Measurements from ENCODE around the gene BMI1. TPM values are rescaled to one million over a fixed set of nuclear protein-coding genes. Genes with fewer than 3 reads are reported as not detected.
A peak's percentile ranks its signal among the peaks of the same experiment; 100 is the strongest.

BMI1 gene
- total and polyA plus RNA-seq, 3 donors from 2014 or later = 56.3 to 120 (median 111) TPM

DNA sequence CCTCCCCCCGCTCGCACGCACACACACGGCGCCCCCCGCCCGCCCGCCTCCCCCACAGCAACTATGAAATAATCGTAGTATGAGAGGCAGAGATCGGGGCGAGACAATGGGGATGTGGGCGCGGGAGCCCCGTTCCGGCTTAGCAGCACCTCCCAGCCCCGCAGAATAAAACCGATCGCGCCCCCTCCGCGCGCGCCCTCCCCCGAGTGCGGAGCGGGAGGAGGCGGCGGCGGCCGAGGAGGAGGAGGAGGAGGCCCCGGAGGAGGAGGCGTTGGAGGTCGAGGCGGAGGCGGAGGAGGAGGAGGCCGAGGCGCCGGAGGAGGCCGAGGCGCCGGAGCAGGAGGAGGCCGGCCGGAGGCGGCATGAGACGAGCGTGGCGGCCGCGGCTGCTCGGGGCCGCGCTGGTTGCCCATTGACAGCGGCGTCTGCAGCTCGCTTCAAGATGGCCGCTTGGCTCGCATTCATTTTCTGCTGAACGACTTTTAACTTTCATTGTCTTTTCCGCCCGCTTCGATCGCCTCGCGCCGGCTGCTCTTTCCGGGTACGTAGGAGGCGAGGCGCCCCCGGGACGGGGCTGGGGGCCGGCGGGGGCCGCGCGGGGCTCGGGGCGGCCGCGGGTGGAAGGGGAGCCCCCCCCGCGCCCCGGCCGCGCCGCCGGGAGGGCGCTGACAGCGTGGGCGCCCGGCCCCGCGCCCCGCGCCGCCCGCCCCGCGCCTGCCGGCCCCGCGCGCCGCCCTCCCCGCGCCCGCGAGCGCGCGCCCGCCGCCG is 441 bp downstream of the BMI1 start:
- DNase-seq = no peak
- no peak for TF ChIP-seq POLR2A (IDR thresholded peaks at IDR 0.05)
- TF ChIP-seq, protein P1, sequence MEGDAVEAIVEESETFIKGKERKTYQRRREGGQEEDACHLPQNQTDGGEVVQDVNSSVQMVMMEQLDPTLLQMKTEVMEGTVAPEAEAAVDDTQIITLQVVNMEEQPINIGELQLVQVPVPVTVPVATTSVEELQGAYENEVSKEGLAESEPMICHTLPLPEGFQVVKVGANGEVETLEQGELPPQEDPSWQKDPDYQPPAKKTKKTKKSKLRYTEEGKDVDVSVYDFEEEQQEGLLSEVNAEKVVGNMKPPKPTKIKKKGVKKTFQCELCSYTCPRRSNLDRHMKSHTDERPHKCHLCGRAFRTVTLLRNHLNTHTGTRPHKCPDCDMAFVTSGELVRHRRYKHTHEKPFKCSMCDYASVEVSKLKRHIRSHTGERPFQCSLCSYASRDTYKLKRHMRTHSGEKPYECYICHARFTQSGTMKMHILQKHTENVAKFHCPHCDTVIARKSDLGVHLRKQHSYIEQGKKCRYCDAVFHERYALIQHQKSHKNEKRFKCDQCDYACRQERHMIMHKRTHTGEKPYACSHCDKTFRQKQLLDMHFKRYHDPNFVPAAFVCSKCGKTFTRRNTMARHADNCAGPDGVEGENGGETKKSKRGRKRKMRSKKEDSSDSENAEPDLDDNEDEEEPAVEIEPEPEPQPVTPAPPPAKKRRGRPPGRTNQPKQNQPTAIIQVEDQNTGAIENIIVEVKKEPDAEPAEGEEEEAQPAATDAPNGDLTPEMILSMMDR (IDR thresholded peaks at IDR 0.05) = no peak
- H3K36me3 ChIP-seq (ENCODE audit: low read depth, missing control alignments) = no peaks in the 10 kb centered on the region
- no peaks in the 10 kb centered on the region for H3K9me3 ChIP-seq
- H3K27me3 ChIP-seq = no peaks in the 10 kb centered on the region
- H3K27ac ChIP-seq = peak overlapping the region; percentile 94 to 97
- 0 to 1% methylated on average over 24 to 71 of the region's 114 CpGs for WGBS, 2 donors
- intact Hi-C loops (cut with DNase I; ENCODE audit: low total_unique reads) = no loop called here
- H3K4me1 ChIP-seq = peaks cover 36% of the 10 kb centered on the region
- peak overlapping the region; percentile 74 to 94 for H3K4me3 ChIP-seq

DNA sequence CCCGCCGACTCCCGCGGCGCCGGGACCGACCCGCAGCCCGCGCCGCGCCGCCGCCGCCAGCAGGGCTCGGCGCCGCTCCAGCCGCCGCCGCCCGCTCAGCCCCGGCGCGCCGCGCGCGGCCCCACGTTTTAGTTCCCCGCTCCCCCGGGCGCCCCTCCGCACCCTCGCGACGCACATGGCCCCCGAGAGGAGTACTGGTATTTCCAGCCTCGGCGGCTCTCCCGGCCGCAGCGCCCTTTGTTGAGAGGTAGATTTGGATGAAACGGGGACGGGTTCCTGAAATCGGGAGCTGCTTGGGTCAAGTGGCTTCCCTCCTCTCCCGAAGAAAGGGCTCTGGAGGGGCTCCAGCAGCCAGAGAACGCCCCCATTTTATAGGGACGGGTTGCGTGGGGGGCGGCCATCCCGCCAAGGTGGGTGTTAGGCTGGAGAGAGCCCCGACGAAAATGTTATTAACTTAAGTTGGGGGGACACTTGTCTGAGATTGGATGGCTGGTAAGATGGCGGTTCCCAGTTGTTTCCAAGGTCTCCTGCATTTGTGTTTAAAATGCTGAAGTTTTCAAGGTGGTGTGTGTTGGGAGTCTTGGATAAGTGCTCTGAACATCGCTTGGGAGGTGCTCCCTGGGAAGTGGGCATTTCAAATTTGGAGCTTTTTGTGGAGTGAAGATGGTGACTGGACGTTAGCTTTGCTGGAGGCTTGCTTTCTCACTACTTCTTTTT is 1.2 kb downstream of the BMI1 start:
- peak overlapping the region; percentile 79 to 82 for H3K27ac ChIP-seq
- peaks cover 36% of the 10 kb centered on the region for H3K4me1 ChIP-seq
- no peaks in the 10 kb centered on the region for H3K9me3 ChIP-seq
- TF ChIP-seq, protein P1 (IDR thresholded peaks at IDR 0.05) = no peak
- no peak for TF ChIP-seq POLR2A (IDR thresholded peaks at IDR 0.05)
- H3K27me3 ChIP-seq = no peaks in the 10 kb centered on the region
- peak overlapping the region; percentile 63 to 94 for H3K4me3 ChIP-seq
- no peak for DNase-seq
- no peaks in the 10 kb centered on the region for H3K36me3 ChIP-seq (ENCODE audit: low read depth, missing control alignments)
- WGBS, 2 donors = 2 to 4% methylated on average over 10 to 34 of the region's 57 CpGs
- intact Hi-C loops (cut with DNase I; ENCODE audit: low total_unique reads) = no loop called here

DNA sequence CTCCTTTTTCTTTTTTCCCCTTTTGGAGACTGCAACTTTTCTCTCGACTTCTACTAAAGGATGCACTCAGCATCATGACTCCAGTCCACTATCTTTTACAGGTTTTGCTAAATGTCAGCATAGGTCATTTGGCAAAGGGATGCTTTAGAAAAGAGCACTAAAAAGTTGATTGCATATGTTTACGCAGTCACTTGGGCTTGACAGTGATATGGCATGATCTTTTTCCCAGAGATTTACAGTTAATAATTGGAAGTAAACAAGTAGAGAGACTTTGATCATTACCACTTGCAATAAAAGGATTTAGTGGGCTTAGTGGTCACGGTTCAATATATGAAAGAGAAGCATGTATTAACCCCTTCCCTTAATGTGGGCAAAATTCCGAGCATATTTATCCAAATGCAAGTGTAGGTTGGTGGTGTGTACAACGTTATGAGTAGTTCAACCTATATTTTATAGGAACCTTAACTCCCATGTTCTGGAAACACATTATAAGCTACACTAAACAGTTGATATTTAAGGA is 1.8 kb downstream of the BMI1 start:
- Histone ChIP-seq H3K4me1 (peaks cover 32% of the 10 kb centered on the region), H3K4me3 (peak overlapping the region; percentile 63 to 94), H3K27me3 (no peaks in the 10 kb centered on the region), H3K9me3 (no peaks in the 10 kb centered on the region), H3K36me3 (ENCODE audit: low read depth, missing control alignments) (no peaks in the 10 kb centered on the region), H3K27ac (peak overlapping the region; percentile 79 to 82)
- WGBS, 2 donors = 37 to 44% methylated on average over 5 of the region's 5 CpGs
- DNase-seq = no peak
- TF ChIP-seq POLR2A (IDR thresholded peaks at IDR 0.05) = no peak
- TF ChIP-seq, protein P1 (IDR thresholded peaks at IDR 0.05) = no peak
- intact Hi-C loops (cut with DNase I; ENCODE audit: low total_unique reads) = no loop called here

DNA sequence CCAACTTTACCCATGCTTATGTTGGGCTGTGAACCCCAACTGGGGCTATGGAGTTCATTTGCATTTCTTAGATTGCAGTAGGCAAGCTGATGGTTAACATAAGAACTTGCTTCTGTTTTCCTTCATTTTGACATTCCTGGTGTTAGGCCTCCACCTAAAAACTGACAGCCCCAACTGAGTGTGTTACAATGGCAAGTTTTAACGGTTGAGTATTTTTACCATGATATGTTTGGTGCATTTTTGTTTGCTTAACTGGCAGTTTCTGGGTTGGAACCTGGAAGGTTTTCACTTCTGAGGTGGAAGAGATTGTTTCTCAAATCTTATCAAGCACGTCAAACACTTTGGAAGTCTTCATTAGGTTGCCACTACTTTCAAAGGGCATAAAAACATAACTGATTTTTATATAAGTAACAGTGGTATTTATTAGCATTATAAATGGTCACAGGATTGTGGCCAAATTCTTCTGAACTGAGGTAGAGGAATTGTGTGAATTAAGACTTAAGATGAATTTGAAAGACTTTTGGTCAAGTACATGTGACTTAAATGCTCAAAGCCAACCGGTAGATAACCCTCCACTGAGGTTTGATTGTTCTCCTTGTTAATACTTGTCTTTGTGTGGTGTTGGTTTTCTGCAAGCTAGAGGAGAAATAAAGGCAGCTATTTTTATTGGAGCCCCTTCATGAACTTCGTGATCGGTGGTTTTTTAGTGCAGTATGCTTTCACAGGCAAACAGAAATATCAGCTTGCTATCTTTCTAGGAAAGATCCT is 2.8 kb downstream of the BMI1 start:
- Histone ChIP-seq H3K27ac (no peak overlapping the region), H3K36me3 (ENCODE audit: low read depth, missing control alignments) (no peaks in the 10 kb centered on the region), H3K4me3 (peak overlapping the region in 1 of 2 donors; percentile 94), H3K27me3 (no peaks in the 10 kb centered on the region), H3K4me1 (peaks cover 30% of the 10 kb centered on the region), H3K9me3 (no peaks in the 10 kb centered on the region)
- no peak for DNase-seq
- 49 to 54% methylated on average over 5 of the region's 5 CpGs for WGBS, 2 donors
- TF ChIP-seq, protein P1 (IDR thresholded peaks at IDR 0.05) = no peak
- no peak for TF ChIP-seq POLR2A (IDR thresholded peaks at IDR 0.05)
- intact Hi-C loops (cut with DNase I; ENCODE audit: low total_unique reads) = no loop called here

Data from testis (tissue), 3 donors.